T-helper 2 cell treated with Interferon-gamma antibody and Interleukin-4, amounts not matched to agents 100 ng/mL and 5 ng/mL, for 36 hours (primary cell): ENCODE measurements around the gene GRAP2. TPM values are rescaled to one million over a fixed set of nuclear protein-coding genes. Genes with fewer than 3 reads are reported as not detected.

Experiments used
- intact Hi-C: fragments of 100-400 bp; cut with micrococcal nuclease; formaldehyde crosslinking; loops from one replicate; pipeline ENCODE4 v1.15.1; 2023
- total RNA-seq: library from RNA; stranded (reverse); gene quantifications from 2 replicates; pipeline ENCODE4 v1.2.3, GENCODE V29; 2022

GRAP2 gene
- total RNA-seq, 1 donor from 2014 or later = 148 TPM

DNA sequence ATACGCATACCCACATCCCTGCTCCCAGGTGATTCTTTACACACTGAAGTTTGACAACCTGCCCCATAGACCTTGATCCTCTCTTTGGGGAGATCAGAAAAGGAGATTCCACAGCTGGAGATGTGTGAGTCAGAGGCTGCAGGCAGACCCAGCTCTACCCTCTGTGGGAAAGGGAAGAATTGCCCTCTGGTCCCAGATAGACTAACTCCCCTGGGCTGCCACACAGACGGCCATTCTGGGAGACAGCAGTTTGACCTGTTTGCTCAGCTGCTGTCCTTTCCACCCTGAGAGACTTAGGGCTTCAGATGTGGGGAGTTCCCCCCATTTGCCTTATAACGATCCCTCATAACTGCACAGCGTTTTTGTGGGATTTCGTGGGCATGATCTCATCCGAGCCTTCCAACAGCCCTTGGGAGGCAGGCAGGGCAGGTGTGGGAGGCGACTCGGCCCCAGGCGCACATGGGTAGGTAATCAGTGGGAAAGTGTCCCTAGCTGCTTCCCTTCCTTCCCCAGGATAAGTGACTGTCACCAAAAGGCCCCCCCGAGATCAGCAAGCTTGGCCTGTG is 107.9 kb downstream of the GRAP2 start:
- intact Hi-C loops = no loop called here

DNA sequence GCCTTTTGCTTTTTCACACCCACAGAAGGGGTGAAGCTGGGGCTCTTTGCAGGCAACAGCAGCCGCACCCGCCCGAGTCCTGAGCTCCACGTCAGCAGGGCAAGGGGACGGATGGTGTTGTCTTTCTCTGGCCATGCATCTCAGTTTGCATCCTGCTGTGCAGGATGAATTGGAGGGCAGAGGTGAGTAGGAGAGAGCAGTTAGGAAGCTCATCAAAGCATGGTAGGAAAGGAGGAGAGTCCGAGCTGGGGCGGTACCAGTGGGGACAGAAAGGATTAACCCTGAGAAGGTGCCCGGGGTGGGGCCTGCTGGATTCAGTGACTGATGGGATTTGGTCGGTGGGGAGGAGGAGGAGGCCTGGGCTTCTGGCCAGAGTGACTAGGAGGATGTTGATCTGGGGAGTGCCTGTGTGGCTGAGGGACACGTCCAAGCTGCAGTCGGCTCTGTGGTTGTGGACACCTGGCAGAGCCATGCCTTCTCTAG is 108.4 kb downstream of the GRAP2 start:
- intact Hi-C loops = no loop called here

GRCh38 chr22:40009951-40010671 is 109.2 kb downstream of the GRAP2 start:
- intact Hi-C loops = no loop called here

- intact Hi-C loops = no loop called here
Measured at GRCh38 chr22:40010746-40011145, 109.9 kb downstream of the GRAP2 start.

DNA sequence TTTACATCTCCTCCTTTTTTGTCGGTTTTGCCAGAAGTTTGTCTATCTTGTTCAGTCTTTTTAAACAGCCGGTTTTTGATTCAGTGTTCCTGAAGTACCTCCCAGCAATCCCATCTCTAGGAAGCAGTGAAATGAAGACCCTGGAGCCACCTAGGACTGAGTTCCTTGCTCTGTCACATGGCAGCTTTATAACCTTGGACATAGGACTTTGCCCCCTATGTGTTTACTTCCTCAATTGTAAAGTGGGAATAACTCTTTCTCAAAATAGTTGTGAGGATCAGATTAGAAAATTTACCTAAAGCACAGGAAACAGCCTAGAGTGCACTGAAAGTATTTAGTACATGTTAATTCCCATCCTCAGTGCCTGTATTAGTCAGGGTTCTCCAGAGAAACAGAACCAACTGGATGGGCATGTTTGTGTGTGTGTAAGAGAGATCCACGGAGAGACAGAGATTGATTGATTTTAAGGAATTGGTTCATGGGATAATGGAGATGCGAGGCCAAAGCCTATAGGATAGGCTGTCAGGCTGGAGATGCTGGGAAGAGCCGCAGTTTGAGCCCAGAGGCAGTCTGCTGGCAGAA is 113.9 kb downstream of the GRAP2 start:
- intact Hi-C loops = no loop called here

DNA sequence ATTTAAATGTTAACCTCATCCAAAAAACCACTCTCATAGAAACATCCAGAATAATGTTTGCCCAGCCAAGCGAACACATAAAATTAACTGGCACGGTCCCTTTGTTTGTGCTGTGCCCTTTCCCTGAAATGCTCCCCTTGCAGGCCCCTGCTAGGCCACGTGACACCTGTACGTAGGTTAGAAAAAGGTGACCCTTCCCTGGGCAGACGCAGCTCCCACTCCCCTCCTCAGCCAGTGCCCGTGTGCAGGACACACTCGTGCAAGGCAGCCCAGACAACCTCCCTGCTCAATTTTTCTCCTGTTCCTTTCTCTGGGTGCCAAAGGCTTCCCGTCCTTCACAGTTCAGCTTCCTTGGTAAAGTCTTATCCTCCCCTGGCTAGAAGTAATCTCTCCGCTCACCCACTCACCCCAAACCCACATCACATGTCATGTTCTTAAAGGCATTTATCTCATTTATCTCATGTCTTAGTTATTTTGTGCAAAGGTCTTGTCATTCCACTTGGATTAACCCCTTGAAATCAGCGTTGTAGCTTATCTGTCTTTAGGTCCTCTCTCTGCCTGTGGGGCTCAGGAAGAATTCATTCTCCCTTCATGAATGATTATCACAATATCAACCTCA is 114.6 kb downstream of the GRAP2 start:
- intact Hi-C loops = no loop called here

- intact Hi-C loops = no loop called here
Measured at GRCh38 chr22:40018051-40018450, 117.2 kb downstream of the GRAP2 start.

- intact Hi-C loops = no loop called here
Measured at GRCh38 chr22:40019100-40019499, 118.2 kb downstream of the GRAP2 start.

GRCh38 chr22:40020956-40021355 is 120.1 kb downstream of the GRAP2 start:
- intact Hi-C loops = loop anchor here (5.0 kb wide), 1 partner anchor 464 kb away; no protein-coding TSS in a partner anchor

DNA sequence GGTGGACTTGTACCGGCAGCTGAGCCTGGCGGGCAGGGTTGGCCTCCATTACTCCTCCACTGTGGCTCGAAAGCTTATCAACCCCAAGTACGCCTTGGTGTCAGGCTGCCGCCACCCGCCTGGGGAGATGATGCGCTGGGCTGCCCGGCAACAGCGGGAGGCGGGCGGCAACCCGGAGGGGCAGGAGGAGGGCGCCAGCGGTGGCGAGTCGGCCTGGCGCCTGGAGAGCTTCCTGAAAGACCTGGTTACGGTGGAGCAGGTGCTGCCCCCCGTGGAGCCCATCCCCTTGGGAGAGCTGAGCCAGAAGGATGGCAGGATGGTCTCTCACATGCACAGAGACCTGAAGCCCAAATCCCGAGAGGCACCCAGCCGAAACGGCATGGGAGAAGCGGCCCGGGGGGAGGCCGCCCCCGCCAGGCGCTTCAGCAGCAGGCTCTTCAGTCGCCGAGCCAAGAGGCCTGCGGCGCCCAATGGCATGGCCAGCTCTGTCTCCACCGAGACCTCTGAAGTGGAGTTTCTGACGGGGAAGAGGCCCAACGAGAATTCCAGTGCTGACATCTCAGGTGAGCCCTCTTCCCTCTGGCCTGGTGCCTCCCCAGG is 120.6 kb downstream of the GRAP2 start:
- intact Hi-C loops = loop anchor here (5.0 kb wide), 1 partner anchor 464 kb away; no protein-coding TSS in a partner anchor

- intact Hi-C loops = loop anchor here (5.0 kb wide), 1 partner anchor 465 kb away; no protein-coding TSS in a partner anchor
Measured at GRCh38 chr22:40022536-40023240, 121.8 kb downstream of the GRAP2 start.

Other genes with a start within 250 kb of the GRAP2 start
- 0.14 and 0.18 TPM in 2 replicates for gene ENTHD1, start 7.3 kb upstream of the GRAP2 start, total RNA-seq
- gene TMA7B, start 59.3 kb downstream of the GRAP2 start, total RNA-seq = 6.0 and 6.3 TPM in 2 replicates
- gene FAM83F, start 93.9 kb downstream of the GRAP2 start, total RNA-seq = 0.02 TPM in 1 of 2 replicates, not detected in the other